ENCODE data around the gene C12orf76.
"Not testable (repeated sequence)": the region's sequence is repeated elsewhere in the genome, so short reads cannot be mapped to it uniquely, and the experiment has no call there.

C12orf76 gene, protein sequence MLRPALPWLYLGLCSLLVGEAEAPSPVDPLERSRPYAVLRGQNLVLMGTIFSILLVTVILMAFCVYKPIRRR

DNA sequence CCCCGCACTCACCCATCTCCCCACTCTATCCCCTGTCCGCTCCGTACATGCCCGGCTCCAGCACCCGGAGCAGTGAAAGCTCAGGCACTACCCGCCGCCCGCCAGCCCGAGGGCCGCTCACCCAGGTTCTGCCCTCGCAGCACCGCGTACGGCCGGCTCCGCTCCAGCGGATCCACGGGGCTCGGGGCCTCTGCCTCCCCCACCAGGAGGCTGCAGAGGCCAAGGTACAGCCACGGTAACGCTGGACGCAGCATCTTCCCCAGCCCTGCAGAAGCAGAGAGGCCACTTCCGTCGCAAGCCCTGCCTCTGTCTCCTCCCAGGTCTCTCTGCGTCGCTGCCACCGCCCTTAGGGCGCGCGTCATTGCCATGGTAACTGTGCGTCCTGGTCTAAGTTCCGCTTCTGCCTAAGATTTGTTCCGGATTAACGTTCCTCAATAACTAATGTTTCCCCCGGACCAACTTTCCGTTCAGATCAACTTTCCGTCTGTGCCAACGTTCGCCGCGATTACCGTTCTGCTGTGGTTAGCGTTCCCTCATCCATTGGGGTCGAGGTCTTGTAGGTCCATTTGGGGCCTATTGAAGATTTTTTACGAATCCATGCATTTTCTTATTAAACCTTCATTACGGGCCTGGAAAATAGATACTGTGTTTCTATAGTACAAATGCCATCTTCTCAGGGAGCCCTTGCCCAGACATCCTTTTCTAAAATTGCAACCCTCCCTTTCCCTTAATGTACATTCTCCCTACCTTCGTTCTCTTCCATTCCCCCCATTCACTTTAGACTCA, at the start of gene C12orf76:
Gene C12orf76 (minus strand): TSS at position 281 of the 786 bp plus-strand sequence. CDS start 27 bp downstream, at position 254.
- DNase-seq, result peak; percentile 96

DNA sequence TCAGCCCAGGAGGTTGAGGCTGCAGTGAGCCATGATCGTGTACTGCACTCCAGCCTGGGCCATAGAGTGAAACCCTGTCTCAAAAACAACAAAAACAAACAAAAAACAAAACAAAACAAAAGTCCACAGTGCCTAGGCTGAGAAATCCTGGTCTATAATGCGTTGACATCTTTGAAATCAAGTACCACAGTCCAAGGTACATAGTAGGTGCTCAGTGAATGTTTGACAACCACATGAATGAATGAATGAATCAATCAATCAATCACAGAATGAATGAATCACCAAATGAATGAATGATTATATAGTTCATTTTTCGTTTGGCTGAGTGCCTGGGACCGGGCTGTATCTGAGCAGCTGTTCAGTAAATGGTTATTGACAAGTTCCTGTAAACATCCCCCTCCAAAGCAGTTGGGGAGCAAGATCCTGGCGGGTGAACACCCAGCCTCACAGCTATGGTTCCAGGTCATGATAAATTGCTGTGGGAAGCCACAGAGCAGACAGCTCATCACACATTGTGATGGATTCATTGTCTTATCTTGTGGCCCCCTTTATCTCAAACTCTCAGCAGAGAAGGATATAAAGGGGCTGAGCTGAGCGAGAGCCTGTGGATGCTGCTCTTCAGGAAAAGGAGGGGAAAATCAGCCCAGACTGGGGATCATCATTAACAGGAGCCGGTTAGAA, 45.4 kb upstream of the C12orf76 start:
- no peak for DNase-seq

DNA sequence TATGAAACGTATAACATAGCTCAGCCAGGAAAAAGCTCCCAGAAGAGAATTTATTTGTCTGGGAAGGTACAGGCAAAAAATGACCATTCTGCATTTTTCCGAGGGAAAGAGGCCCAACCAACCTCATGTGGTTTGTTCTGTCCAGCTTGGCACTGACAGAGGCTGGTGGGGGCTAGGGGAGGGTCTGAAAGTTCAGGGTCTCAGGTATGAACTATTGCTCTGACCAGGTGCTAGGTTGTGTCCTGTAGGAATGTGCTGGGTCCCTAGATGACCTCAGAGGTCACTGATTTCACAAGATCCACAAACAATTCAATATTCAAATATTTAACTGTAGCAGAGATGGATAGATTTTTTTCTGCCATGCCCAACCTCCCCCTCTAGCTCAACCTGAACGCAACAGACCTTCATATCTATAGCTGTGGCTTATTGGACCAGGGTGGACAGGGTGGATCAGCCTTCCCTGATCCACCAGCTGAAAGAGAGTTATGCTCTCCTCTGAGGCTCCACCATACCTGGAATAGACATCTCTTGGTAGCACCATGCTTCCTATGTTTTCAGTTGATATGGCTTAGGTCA, 42.9 kb upstream of the C12orf76 start:
- DNase-seq, result no peak

DNA sequence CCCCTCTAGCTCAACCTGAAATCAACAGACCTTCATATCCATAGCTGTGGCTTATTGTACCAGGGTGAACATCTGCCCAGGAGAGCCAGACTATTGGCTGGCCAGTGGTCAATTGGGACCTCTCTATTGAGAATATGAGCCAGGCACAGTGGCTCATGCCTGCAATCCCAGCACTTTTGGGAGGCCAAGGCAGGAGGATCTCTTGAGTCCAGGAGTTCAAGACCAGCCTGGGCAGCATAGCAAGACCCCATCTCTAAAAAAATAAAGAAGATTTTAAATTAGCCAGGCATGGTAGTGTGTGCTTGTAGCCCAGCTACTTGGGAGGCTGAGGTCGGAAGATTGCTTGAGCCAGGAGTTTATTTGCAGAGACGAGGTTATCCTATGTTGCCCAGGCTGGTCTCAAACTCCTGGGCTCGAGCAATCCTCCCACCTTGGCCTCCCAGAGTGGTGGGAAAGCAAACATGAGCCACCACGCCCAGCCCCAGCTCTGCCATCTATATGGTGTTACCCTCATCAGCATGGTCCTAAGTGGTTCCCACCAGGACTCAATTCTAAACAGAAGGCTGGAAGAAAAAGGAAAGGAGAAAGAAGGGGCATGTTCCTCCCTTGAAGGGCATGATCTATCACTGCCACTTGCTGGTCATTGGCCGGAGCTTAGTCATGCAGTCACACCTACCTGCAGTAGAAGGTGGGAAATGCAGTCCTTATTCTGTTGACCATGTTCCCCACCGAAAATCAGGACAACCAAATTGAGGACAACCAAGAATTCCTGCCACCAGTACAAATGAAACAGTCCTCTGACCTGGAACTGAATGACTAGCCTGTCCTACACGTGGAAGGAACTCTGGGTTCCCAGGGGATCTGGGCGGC, 42.2 kb upstream of the C12orf76 start:
- no peak for DNase-seq

DNA sequence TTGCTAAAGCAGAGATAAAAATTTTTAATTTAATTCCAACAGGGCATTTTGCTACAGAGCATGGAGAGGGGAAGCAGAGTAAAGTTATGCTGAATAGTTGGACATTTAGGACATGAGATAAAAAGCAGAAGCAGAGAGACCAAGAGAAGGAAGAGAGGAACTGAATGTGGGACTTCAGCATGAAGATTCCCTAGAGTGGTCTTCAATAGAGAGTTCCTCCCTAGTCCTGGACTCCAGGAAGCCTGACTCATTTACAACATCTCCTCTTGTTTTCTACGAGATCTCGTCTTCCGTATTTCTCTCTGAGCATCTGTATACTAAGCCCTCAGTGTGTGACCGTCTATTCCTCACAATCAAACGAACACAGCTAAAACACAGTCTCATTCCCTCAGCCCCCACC, 40.6 kb upstream of the C12orf76 start:
- no peak for DNase-seq

DNA sequence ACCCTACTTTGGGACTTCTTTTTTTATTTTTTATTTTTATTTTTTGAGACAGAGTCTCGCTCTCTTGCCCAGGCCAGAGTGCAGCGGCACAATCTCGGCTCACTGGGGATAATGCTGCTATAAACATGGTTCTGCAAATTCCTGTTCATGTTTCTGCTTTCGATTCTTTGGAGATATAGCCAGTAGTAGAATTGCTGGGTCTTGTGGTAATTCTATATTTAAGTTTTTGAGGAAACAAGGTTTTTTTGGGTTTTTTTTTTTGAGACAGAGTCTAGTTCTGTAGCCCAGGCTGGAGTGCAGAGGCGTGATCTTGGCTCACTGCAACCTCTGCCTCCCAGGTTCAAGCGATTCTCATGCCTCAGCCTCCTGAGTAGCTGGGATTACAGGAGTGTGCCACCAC, 39.9 kb upstream of the C12orf76 start:
- DNase-seq, result not testable (repeated sequence)

DNA sequence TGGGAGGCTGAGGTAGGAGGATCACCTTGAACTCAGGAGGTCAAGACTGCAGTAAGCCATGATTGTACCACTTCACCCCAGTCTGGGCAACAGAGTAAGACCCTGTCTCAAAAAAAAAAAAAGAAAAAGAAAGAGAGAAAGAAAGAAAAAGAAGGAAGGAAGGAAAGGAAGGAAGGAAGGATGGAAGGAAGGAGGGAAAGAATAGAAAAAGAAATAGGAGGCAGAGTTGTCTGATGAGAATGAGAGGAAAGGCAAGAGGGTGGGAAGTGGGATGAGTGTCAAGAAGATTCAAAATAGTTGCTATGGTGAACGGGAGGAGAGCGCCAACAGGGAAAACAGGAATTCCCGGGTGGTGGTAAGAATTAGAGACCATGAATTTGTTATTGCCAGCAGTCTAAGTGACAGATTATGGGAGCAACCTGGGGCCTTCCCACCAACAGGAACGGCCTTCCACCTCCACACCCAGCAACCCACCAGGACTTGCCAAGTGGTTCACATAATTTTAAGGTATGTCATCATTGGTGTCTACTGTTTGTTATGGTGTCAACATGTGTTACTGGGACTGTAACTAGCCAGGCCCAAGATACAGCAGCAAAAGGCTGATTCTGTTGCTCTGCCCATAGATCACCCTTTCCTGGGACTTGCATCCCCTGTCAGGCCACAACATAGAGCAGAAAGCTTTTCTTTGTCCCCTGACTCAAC, 36.1 kb upstream of the C12orf76 start:
- no peak for DNase-seq

DNA sequence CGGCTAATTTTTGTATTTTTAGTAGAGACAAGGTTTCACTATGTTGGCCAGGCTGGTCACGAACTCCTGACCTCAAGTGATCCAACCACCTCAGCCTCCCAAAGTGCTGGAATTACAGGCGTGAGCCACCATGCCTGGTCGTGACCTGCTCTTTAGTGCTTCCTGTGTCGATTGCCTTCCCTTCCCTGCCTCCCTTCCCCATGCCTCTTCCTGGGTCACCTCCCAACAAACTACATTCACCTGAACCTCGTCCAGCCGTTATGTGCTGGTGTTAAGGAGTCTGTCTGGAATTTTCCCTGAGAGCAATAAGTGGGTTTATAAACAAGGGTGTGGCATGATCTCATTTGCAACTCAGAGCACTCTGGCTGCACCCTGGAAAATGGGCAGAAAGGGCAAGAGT, 32.1 kb upstream of the C12orf76 start:
- no peak for DNase-seq

DNA sequence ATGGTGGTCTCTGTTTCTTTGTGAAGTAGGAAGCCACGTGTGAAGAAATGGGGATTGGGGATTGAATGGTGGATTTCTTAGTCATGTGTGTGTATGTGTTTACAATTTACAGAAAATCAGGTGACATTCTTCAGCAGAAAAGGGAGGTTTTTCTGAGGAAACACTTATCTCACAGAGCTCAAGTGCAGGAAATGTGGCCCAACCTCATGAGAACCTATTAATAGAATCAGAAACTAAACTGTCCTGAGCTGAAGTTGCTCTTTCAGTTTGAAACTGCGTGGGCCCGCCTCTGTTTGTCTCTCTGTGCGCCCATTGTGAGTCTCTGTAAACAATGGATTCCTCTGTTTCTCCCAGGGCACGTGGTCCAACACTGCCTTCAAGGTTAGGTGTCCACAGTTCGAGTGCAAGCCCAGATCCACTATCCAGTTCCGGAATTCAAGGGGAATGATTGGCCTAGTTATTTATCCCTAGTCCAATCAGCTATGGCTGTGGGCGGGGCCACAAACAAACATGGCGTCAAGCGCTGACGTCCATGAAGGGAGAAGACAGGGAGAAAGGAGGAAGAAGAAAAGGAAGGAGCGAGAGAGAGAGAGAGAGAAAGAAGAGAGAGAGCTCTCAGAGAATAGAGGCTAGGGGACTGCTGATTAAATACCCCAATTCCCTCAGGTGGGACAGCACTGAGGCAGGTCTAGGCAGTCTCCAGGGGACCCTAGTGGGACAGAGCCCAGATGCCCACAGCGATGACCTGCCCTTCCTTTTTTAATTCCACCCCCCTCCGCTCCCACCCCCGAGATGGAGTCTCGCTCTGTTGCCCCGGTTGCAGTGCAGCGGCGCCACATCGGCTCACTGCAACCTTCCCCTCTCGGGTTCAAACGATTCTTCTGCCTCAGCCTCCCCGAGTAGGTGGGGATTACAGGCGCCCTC, 31.4 kb upstream of the C12orf76 start:
- DNase-seq, result no peak

DNA sequence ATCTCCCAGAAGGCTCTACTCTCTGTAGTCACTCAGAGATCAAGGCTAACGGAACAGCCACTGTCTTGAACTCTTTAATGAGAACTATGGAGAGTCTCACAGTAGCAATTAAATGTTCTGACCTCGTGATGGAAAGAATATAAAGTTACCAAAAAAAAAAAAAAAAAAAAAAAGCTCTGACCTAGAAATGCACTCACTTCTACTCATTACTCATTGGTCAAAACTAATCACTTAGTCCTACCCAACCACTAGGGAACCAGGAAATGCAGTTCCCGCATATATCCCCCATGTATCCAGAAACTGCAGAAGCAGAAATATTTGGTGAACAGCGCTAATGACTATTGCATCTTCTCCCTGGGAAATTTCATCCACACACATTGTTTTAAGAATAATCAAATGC, 29.5 kb upstream of the C12orf76 start:
- DNase-seq, result no peak

DNA sequence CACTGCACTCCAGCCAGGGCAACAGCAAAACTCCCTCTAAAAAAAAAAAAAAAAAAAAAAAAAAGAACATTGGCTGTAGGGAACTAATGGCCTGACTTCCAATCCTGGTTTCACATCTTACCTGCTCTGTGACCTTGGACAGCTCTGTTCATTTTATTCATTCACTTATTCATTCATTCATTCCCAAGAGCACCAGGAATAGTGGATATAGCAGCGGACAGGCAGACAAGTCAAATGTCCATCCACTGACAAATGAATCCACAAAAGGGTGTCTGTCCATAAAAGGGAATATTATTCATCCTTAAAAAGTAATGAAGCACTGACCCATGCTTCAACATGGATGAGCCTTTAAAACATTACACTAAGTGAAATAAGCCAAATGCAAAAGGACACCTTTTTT, 27.6 kb upstream of the C12orf76 start:
- no peak for DNase-seq

DNA sequence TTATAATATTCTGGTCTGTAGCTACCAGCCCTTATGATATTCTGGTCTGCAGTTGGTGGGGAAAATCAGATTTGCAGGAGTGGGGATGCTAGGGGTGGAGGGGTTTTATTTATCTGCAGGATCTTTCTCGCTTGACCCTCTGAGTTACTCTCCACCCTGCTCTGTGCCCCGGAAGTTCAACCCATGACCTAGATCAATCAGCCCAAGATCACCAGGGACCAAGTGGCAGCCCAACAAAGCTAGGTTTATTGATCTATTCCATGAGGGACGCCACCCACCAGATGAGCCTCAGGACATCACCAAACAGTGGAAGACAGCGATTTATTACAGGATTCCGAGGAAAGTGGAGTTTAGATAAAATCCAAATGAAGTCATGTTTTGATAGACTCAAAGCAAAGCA, 25.8 kb upstream of the C12orf76 start:
- DNase-seq, result no peak

DNA sequence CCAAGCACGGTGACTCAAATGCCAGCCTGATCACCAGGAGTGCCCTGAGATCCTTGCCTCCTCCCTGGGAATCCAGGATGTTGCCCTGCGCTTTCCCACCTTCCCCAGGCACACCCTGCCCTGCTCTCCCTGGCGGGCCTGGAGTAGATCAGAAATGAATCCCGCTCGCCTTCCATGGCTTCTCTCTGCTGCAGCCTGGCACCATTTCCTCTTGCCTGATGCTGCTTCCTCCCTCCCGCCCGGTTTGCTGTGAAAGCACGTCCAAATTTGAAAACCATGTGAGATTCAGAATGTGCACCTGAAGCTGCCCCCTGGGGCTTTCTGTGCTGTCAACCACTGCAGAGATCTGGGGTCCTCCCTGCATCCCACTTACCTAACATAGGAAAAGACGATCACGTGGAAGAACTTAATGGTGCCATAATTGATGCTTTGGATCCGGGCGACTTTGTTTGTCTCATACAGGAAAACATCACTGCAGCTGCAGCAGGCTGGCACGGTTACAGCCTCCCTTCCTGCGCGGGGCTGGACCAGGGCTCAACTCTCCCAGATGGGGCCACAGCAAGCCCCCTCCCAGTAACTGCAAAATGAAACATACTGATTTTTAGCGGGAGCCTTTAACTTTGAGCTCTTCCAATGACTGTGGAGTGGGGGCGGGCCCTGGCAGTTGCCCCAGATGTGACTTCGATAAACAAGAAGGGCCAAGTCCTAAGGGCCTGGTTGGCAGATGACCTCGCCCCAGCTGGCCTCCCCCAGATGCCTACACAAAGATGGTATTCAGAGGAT, 24.9 kb upstream of the C12orf76 start:
- DNase-seq, result peak; percentile 23

DNA sequence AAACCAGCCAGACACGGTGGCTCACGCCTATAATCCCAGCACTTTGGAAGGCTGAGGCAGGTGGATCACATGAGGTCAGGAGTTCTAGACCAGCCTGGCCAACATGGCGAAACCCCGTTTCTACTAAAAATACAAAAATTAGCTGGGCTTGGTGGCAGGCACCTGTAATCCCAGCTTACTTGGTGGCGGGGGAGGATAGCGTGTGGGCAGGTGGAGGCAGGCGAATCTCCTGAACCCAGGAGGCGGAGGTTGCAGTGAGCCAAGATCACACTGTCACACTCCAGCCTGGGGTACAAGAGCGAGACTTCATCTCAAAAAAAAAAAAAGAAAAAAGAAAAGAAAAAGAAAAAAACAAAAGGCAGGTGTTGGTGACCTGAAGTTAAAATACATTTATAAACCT, 24.3 kb upstream of the C12orf76 start:
- DNase-seq, result not testable (repeated sequence)

DNA sequence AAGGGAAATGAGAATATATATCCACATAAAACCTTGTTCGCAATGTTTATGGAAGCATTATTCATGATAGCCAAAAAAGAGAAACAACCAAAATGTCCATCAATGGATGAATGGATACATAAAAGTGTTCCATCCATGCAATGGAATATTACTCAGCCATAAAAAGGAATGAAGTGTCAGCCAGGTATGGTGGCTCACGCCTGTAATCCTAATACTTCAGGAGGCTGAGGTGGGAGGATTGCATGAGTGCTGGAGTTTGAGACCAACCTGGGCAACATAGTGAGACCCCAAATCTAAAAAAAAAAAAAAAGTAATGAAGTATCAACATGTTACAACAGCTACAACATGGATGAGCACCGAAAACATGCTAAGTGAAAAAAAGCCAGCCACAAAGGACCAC, 23.6 kb upstream of the C12orf76 start:
- DNase-seq, result no peak

DNA sequence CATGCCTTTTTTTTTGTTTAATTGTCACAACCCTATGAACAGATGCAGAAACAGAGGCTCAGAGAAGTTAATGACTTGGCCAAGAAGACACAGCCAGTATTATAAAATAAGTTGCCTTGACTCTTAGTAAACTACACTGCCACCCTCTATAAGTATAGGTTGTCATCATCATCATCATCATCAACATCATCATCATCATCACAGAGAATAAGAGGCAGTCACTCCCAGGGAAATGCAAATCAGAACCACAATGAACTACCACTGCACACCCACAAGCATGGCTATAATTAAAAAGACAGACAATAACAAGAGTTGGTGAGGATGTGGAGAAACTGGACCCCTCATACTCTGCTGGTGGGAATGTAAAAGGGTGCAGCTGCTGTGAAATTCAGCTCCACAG, 23.2 kb upstream of the C12orf76 start:
- no peak for DNase-seq

DNA sequence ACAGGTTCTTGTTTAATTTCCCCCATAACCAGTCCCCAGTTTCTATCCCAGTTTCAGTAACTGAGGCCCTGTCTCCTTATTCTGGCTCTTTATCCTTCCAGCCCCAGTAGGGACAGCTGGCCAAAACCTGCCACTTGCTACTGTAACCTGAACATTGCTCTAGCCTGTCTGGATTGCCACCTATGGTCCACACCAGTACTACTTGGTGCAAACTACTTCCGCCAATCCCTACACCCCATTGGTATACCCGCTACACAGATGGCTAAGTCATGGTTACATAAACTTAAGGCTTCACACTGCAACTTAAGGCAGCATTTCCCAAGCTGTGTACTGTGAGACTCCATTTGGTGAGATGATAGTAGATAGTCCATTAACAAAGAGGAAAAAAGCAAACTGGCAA, 20.3 kb upstream of the C12orf76 start:
- DNase-seq, result no peak

DNA sequence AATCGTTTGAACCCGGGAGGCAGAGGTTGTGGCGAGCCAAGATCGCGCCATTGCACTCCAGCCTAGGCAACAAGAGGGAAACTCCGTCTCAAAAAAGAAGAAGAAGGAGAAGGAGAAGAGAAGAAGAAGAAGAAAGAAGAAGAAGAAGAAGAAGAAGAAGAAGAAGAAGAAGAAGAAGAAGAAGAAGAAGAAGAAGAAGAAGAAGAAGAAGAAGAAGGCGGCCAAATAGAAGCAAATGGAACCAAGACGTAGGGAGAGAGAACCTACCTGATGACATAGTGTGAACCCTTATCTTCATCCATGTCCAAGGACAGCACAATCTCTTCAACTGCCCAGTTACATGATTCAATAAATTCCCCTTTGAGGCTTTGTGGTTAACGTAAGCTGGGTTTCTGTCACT, 19.8 kb upstream of the C12orf76 start:
- DNase-seq, result not testable (repeated sequence)

DNA sequence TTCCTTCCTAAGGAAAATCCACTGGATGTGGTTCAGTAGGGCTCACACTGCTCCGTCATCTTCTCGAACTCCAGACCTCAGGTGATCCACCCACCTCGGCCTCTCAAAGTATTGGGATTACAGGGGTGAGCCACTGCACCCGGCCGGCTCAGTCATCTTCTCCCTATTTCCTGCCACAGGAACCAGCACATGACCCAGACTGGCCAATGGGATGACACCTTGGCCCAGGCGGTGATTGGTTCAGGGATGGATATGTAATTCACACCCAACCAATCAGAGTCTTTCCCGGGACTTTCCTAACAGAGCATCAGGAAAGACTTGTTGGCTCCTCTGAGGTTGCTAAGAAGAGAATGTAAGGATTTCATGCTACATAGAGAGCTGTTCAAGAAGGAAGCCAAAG, 19.2 kb upstream of the C12orf76 start:
- no peak for DNase-seq

DNA sequence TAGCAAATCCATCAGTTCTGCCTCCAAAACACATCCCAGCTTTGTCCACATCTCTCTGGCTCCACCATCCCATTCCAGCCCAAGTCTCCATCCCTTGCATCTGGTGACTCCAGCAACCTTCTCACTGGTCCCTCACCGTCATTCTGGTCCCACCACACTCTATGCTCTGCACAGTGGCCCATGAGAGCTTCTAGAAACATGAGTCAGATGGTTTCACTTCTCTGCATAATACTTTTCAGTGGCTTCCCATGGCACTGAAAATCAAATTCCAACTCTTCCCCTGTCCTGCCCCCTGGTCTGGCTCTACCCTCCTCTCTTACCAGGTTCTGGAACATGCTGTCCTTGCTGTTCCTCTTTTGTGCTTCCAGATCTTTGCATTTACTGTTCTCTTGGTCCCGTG, 17.2 kb upstream of the C12orf76 start:
- no peak for DNase-seq
